GM06990 (cell line): Measurements from ENCODE around the gene C1R.

ENCODE experiments used
- DNase-seq: peaks from one replicate; pipeline ENCODE4 v3.0.0-alpha.2; 2011; ENCODE audit not compliant: insufficient read length; ENCODE audit errors: extremely low read depth
- H3K27me3 ChIP-seq: replicated peaks from 2 replicates; pipeline ENCODE4 v1.6.0; 2011; ENCODE audit warnings: low read length; ENCODE audit not compliant: control insufficient read depth, insufficient read depth
- H3K36me3 ChIP-seq: 2 replicates; pipeline ENCODE4 v1.5.1; 2011; ENCODE audit warnings: low read length; ENCODE audit not compliant: control insufficient read depth, insufficient read depth
- H3K4me3 ChIP-seq: replicated peaks from 2 replicates; pipeline ENCODE4 v1.5.1; 2011; ENCODE audit warnings: low read depth, mild to moderate bottlenecking, control low read depth, low read length
- TF ChIP-seq, protein P1 (sequence below): IDR thresholded peaks from 2 replicates; pipeline ENCODE4 v1.5.1; 2011; ENCODE audit warnings: low read length, control low read depth, mild to moderate bottlenecking, inconsistent platforms; ENCODE audit not compliant: insufficient read depth, poor library complexity, severe bottlenecking

The C1R gene

DNA sequence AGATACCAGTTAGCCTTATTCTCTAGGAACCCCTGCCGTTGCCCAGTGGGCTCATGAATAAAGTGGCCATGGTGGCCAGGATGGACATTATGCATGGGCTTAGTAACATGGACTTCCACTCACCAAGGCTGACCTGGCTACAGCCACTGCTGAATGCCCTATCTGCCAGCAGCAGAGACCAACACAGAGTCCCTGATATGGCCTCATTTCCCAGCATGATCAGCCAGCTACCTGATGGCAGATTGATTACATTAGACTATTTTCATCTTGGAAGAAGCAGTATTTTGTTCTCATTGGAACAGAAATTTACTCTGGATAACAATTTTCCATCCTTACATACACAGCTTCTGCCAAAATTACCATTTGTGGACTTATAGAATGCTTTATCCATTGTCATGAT is 57.8 kb downstream of the C1R start:
- TF ChIP-seq, protein P1, sequence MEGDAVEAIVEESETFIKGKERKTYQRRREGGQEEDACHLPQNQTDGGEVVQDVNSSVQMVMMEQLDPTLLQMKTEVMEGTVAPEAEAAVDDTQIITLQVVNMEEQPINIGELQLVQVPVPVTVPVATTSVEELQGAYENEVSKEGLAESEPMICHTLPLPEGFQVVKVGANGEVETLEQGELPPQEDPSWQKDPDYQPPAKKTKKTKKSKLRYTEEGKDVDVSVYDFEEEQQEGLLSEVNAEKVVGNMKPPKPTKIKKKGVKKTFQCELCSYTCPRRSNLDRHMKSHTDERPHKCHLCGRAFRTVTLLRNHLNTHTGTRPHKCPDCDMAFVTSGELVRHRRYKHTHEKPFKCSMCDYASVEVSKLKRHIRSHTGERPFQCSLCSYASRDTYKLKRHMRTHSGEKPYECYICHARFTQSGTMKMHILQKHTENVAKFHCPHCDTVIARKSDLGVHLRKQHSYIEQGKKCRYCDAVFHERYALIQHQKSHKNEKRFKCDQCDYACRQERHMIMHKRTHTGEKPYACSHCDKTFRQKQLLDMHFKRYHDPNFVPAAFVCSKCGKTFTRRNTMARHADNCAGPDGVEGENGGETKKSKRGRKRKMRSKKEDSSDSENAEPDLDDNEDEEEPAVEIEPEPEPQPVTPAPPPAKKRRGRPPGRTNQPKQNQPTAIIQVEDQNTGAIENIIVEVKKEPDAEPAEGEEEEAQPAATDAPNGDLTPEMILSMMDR: no peak
- Histone ChIP-seq H3K4me3 (no peak overlapping the region), H3K27me3 (no peaks in the 10 kb centered on the region), H3K36me3 (no peaks in the 10 kb centered on the region)
- DNase-seq: no peak

DNA sequence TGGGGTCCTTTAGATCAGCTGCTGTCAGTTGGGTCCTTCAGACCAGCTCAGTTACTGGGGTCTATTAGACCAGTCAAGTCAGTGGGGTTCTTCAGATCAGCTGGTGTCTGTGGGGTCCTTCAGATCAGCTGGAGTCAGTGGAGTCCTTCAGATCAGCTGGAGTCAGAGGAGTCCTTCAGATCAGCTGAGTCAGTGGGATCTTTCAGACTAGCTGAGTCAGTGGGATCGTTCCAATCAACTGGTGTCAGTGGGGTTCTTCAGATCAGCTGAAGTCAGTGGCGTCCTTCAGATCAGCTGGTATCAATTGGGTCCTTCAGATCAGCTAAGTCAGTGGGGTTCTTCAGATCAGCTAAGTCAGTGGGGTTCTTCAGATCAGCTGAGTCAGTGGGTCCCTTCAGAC is 59.3 kb downstream of the C1R start:
- TF ChIP-seq, protein P1: no peak
- DNase-seq: no peak
- Histone ChIP-seq H3K27me3 (no peaks in the 10 kb centered on the region), H3K36me3 (no peaks in the 10 kb centered on the region), H3K4me3 (no peak overlapping the region)

DNA sequence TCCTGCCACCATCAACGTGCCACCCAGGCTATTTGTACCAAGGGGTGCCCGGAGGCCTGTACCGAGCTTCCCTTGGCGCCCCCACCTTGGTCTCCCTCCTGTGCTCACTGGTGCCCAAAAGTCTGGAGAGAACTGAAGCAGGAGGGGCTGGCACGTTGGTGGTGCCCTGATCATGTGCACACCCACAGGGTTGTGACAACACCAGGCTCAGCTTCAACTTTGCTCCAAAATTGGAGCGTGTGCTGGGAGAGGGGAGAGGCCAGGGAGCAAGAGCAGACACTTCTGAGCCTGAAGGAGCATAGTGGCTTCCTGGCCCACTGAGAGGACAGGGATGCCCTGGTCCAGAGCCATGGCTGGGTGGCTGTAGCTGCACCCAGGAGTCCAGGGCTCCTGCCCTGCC is 60.9 kb downstream of the C1R start:
- Histone ChIP-seq H3K36me3 (no peaks in the 10 kb centered on the region), H3K27me3 (no peaks in the 10 kb centered on the region), H3K4me3 (no peak overlapping the region)
- TF ChIP-seq, protein P1: no peak
- no peak for DNase-seq
